Heart left ventricle (tissue), 13 donors: ENCODE measurements around the gene DBNDD1.

Experiments used
- POLR2A ChIP-seq, 2 donors: fragments of 450-650 bp; IDR thresholded peaks; one replicate each; pipeline ENCODE4 v1.6.1; 2017; ENCODE audit warnings: antibody characterized with exemption in 2 of 2, mild to moderate bottlenecking in 2 of 2, moderate library complexity in 2 of 2
- TF ChIP-seq, protein P1 (sequence below), 12 donors: fragments of 200-600 bp; sonication (generic) in 4 of 12; IDR thresholded peaks; one replicate each; pipeline versions ENCODE4 v1.5.0 to v1.8.0; 2018 to 2022; ENCODE audit warnings: antibody characterized with exemption in 12 of 12, mild to moderate bottlenecking in 5 of 12
- donor health status: ischemic (EF 13 %, LVEDD 7.1; RV severe dilation, severe dysfunction).
- donor health status: DM: no; HTN: yes; CAD: no.
- donor health status: DM: no; HTN: no; CAD: no.
- donor health status: ischemic (EF 25% LVEDD 6.9; RV normal size, moderate dysfunction).
- donor health status: ischemic (EF 25% LVEDD 5.7; RV mildly dilated, moderate dysfunction).
- donor health status: ischemic (EF 35%, LVEDD 5.7; RV mildly dilated, moderate dysfunction).
- donor health status: nonischemic (EF 11% LVEDD 7.7; RV severe dilation, severe dysfunction).
- donor health status: DM: yes; HTN: yes; CAD: no.
- donor health status: PGD.
- donor health status: ischemic (EF 29% LVEDD 5.4; RV normal size, mild dysfunction).
- donor health status: nonischemic (EF 23%, LVEDD 6.1; RV moderate dilation, normal function).

- TF ChIP-seq, protein P1, sequence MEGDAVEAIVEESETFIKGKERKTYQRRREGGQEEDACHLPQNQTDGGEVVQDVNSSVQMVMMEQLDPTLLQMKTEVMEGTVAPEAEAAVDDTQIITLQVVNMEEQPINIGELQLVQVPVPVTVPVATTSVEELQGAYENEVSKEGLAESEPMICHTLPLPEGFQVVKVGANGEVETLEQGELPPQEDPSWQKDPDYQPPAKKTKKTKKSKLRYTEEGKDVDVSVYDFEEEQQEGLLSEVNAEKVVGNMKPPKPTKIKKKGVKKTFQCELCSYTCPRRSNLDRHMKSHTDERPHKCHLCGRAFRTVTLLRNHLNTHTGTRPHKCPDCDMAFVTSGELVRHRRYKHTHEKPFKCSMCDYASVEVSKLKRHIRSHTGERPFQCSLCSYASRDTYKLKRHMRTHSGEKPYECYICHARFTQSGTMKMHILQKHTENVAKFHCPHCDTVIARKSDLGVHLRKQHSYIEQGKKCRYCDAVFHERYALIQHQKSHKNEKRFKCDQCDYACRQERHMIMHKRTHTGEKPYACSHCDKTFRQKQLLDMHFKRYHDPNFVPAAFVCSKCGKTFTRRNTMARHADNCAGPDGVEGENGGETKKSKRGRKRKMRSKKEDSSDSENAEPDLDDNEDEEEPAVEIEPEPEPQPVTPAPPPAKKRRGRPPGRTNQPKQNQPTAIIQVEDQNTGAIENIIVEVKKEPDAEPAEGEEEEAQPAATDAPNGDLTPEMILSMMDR (IDR thresholded peaks at IDR 0.05) = no peak
- TF ChIP-seq POLR2A (IDR thresholded peaks at IDR 0.05) = no peak
Observed at GRCh38 chr16:89982318-89982717, 36.9 kb downstream of the DBNDD1 start.
